ENCODE measurements around the gene COTL1.

The COTL1 gene

DNA sequence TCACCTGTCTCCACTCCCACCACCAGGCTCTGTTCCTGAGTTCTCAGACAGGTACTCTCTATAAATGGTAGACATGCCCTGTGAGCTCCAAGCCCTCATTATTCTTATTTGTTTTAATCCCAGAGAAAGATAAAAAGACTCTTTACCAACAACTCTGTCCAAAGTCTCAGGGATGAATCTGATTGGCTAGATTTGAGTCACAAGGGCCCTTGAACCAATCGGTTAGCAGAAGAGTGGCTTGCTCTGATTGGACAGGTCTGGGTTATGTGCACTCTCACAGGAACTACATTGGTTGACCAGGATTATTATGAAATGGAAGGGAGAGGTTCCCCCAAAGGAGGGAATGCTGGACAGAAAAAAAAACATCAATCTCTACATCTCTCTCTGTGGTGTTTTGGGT, 7.5 kb downstream of the COTL1 start:
- ATAC-seq: no peak
- no peak for TF ChIP-seq ZNF70 (CRISPR knock-in tag; IDR thresholded peaks at IDR 0.05)
- TF ChIP-seq TOX (CRISPR knock-in tag; IDR thresholded peaks at IDR 0.05; ENCODE audit: borderline replicate concordance): no peak
- TF ChIP-seq, protein P1, sequence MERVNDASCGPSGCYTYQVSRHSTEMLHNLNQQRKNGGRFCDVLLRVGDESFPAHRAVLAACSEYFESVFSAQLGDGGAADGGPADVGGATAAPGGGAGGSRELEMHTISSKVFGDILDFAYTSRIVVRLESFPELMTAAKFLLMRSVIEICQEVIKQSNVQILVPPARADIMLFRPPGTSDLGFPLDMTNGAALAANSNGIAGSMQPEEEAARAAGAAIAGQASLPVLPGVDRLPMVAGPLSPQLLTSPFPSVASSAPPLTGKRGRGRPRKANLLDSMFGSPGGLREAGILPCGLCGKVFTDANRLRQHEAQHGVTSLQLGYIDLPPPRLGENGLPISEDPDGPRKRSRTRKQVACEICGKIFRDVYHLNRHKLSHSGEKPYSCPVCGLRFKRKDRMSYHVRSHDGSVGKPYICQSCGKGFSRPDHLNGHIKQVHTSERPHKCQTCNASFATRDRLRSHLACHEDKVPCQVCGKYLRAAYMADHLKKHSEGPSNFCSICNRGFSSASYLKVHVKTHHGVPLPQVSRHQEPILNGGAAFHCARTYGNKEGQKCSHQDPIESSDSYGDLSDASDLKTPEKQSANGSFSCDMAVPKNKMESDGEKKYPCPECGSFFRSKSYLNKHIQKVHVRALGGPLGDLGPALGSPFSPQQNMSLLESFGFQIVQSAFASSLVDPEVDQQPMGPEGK (CRISPR knock-in tag; IDR thresholded peaks at IDR 0.05; ENCODE audit: borderline replicate concordance): no peak
- TF ChIP-seq ZC3H10 (CRISPR knock-in tag; IDR thresholded peaks at IDR 0.05): no peak
- TF ChIP-seq ZNF8 (CRISPR knock-in tag; IDR thresholded peaks at IDR 0.05): no peak
- no peak for TF ChIP-seq ZFP30 (CRISPR knock-in tag; IDR thresholded peaks at IDR 0.05)

DNA sequence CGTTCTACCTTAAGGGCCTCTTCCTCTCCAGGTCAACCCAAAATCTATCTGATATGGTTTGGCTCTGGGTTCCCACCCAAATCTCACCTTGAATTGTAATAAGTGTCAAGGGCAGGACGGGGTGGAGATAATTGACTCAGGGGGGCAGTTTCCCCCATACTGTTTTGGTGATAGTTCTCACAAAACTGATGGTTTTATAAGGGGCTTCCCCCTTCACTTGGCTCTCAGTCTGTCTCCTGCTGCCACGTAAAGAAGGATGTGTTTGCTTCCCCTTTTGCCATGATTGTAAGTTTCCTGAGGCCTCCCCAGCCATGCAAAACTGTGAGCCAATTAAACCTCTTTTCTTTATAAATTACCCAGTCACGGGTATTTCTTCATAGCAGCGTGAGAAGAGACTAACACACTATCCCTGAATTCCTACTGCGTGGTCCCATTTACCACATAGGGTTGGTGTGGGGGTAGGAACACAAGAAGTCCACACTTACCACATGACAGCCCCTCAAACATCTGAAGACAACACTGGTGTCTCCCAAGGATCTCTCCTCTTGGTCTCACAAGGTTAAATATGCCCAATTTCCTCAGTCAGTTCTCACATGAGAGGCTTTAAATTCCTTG, 8.2 kb downstream of the COTL1 start:
- TF ChIP-seq ZC3H10 (CRISPR knock-in tag; IDR thresholded peaks at IDR 0.05) (no peak), TOX (CRISPR knock-in tag; IDR thresholded peaks at IDR 0.05; ENCODE audit: borderline replicate concordance) (no peak), RARB (CRISPR knock-in tag; IDR thresholded peaks at IDR 0.05) (no peak), ZNF70 (CRISPR knock-in tag; IDR thresholded peaks at IDR 0.05) (no peak), ZNF8 (CRISPR knock-in tag; IDR thresholded peaks at IDR 0.05) (no peak), ZFP30 (CRISPR knock-in tag; IDR thresholded peaks at IDR 0.05) (no peak), ISL1 (CRISPR knock-in tag; IDR thresholded peaks at IDR 0.05) (no peak)

DNA sequence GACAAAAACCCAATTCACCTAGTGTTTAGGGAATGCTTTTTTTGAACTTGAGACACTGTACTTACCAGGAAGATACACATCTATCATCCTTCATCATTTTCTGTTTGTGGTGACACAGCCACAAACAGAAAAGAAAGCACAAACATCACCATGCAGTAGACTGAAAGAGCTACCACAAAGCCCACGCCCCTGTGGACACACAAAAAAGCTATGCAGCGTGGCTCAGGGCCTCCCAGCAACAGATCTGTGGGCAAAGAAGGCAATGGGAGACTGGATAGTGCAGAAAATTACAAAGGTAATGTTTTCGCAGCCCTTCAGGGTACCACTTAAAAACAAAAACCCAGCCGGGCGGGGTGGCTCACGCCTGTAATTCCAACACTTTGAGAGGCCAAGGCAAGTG, 9.6 kb downstream of the COTL1 start:
- ATAC-seq: no peak
- TF ChIP-seq CSDC2 (CRISPR knock-in tag; IDR thresholded peaks at IDR 0.05): no peak
- TF ChIP-seq ZFP30 (CRISPR knock-in tag; IDR thresholded peaks at IDR 0.05): no peak
- no peak for TF ChIP-seq ZC3H10 (CRISPR knock-in tag; IDR thresholded peaks at IDR 0.05)
- TF ChIP-seq ZNF70 (CRISPR knock-in tag; IDR thresholded peaks at IDR 0.05): no peak
- TF ChIP-seq BACH2 (CRISPR knock-in tag; IDR thresholded peaks at IDR 0.05; ENCODE audit: borderline replicate concordance): no peak
- no peak for TF ChIP-seq GLIS3 (CRISPR knock-in tag; IDR thresholded peaks at IDR 0.05)
- TF ChIP-seq ESRRG (CRISPR knock-in tag; IDR thresholded peaks at IDR 0.05): no peak

More for the DNA sequence above, 8.2 kb downstream of the COTL1 start:
- ATAC-seq: no peak

DNA sequence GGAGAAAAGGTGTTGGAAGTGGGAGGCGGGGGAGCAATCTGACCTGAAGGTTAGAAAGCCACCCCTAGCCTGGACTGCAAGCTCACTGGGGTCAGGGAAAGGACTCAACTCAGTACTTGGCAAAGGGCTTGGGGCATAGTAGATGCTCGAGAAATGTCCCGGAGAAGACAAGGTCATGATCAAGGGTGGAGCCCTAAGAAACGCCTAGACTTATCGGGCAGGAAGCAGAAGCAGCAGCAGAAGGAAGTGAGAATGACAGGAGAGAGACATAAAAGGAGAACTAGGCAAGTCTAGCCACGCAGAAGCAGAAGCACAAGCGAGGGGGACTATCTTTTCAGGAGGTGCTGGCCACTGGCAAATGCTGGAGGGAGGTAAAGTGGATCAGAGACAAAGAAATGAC, 10.2 kb downstream of the COTL1 start:
- TF ChIP-seq TCF4 (CRISPR knock-in tag; IDR thresholded peaks at IDR 0.05; ENCODE audit: borderline replicate concordance) (no peak), ZFP3 (CRISPR knock-in tag; IDR thresholded peaks at IDR 0.05) (no peak), ZNF8 (CRISPR knock-in tag; IDR thresholded peaks at IDR 0.05) (no peak), ZNF70 (CRISPR knock-in tag; IDR thresholded peaks at IDR 0.05) (no peak), GLIS3 (CRISPR knock-in tag; IDR thresholded peaks at IDR 0.05) (no peak), SNAI2 (CRISPR knock-in tag; IDR thresholded peaks at IDR 0.05) (no peak), ARNTL (CRISPR knock-in tag; IDR thresholded peaks at IDR 0.05; ENCODE audit: borderline replicate concordance, low read depth) (no peak), ZFP30 (CRISPR knock-in tag; IDR thresholded peaks at IDR 0.05) (no peak), BACH2 (CRISPR knock-in tag; IDR thresholded peaks at IDR 0.05; ENCODE audit: borderline replicate concordance) (no peak), TOX (CRISPR knock-in tag; IDR thresholded peaks at IDR 0.05; ENCODE audit: borderline replicate concordance) (no peak), ISL1 (CRISPR knock-in tag; IDR thresholded peaks at IDR 0.05) (no peak), OSR1 (CRISPR knock-in tag; IDR thresholded peaks at IDR 0.05) (no peak)
- TF ChIP-seq, protein P1 (CRISPR knock-in tag; IDR thresholded peaks at IDR 0.05; ENCODE audit: borderline replicate concordance): no peak
- TF ChIP-seq, protein P2, sequence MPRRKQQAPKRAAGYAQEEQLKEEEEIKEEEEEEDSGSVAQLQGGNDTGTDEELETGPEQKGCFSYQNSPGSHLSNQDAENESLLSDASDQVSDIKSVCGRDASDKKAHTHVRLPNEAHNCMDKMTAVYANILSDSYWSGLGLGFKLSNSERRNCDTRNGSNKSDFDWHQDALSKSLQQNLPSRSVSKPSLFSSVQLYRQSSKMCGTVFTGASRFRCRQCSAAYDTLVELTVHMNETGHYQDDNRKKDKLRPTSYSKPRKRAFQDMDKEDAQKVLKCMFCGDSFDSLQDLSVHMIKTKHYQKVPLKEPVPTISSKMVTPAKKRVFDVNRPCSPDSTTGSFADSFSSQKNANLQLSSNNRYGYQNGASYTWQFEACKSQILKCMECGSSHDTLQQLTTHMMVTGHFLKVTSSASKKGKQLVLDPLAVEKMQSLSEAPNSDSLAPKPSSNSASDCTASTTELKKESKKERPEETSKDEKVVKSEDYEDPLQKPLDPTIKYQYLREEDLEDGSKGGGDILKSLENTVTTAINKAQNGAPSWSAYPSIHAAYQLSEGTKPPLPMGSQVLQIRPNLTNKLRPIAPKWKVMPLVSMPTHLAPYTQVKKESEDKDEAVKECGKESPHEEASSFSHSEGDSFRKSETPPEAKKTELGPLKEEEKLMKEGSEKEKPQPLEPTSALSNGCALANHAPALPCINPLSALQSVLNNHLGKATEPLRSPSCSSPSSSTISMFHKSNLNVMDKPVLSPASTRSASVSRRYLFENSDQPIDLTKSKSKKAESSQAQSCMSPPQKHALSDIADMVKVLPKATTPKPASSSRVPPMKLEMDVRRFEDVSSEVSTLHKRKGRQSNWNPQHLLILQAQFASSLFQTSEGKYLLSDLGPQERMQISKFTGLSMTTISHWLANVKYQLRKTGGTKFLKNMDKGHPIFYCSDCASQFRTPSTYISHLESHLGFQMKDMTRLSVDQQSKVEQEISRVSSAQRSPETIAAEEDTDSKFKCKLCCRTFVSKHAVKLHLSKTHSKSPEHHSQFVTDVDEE (CRISPR knock-in tag; IDR thresholded peaks at IDR 0.05): no peak
- no peak for ATAC-seq

DNA sequence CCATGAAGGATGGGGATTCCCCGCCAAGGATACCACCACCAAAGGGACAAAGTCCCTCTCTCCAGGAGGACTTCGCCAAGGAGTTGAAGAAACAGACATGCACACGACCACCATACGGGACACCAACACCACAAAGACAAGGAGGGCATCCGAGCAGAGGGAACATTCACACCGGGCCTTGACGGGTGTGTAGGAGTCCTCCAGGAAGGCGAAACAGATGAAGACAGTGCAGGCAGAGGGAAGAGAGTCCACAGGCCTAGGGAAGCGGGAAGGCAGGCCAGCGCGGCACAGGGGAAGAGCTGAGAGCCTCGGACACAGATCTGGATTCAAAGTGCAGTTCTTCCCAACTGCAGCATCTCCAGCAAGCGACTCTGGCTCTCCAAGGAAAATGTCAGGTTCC, 10.8 kb downstream of the COTL1 start:
- no peak for ATAC-seq
- no peak for TF ChIP-seq OSR1 (CRISPR knock-in tag; IDR thresholded peaks at IDR 0.05)
- no peak for TF ChIP-seq ZFP30 (CRISPR knock-in tag; IDR thresholded peaks at IDR 0.05)
- TF ChIP-seq, protein P3, sequence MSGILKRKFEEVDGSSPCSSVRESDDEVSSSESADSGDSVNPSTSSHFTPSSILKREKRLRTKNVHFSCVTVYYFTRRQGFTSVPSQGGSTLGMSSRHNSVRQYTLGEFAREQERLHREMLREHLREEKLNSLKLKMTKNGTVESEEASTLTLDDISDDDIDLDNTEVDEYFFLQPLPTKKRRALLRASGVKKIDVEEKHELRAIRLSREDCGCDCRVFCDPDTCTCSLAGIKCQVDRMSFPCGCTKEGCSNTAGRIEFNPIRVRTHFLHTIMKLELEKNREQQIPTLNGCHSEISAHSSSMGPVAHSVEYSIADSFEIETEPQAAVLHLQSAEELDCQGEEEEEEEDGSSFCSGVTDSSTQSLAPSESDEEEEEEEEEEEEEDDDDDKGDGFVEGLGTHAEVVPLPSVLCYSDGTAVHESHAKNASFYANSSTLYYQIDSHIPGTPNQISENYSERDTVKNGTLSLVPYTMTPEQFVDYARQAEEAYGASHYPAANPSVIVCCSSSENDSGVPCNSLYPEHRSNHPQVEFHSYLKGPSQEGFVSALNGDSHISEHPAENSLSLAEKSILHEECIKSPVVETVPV (CRISPR knock-in tag; IDR thresholded peaks at IDR 0.05): no peak
- TF ChIP-seq ZFP3 (CRISPR knock-in tag; IDR thresholded peaks at IDR 0.05): peak; percentile 96

Data from SK-N-SH treated with all-trans-retinoic acid at 6 μM for 48 hours (cell line).